SK-N-MC (cell line): ENCODE results near the gene C16orf95.

Experiments
- DNase-seq: peaks from one replicate; pipeline ENCODE4 v3.0.0-alpha.2; 2011; ENCODE audit warnings: low read depth, low spot score
- H3K27ac ChIP-seq: fragments of 200-600 bp; sonication (generic); 2 replicates; pipeline ENCODE4 v1.5.1; 2016; ENCODE audit warnings: mixed run types
- H3K36me3 ChIP-seq: fragments of 200-600 bp; sonication (generic); 2 replicates; pipeline ENCODE4 v1.6.1; 2017; ENCODE audit warnings: antibody characterized with exemption, low read length, mixed read lengths; ENCODE audit not compliant: insufficient read depth
- H3K4me3 ChIP-seq: fragments of 200-600 bp; sonication (generic); 2 replicates; pipeline ENCODE4 v1.5.1; 2016
- H3K9ac ChIP-seq: fragments of 200-600 bp; sonication (generic); 2 replicates; pipeline ENCODE4 v1.8.0; 2017; ENCODE audit warnings: mixed run types, mixed read lengths; ENCODE audit not compliant: insufficient read length
- H3K9me3 ChIP-seq: fragments of 200-600 bp; sonication (generic); 2 replicates; pipeline ENCODE4 v1.6.1; 2017; ENCODE audit warnings: low read depth, mild to moderate bottlenecking, antibody characterized with exemption, low read length, moderate library complexity, mixed read lengths
- EZH2 ChIP-seq: fragments of 200-600 bp; sonication (generic); IDR thresholded peaks from one replicate; pipeline ENCODE4 v1.6.1; 2017; ENCODE audit warnings: antibody characterized with exemption
- FOXP2 ChIP-seq: optimal IDR thresholded peaks from 2 replicates; pipeline ENCODE3; 2011; ENCODE audit warnings: mild to moderate bottlenecking, moderate library complexity; ENCODE audit not compliant: insufficient read depth; ENCODE audit errors: extremely low read length, control extremely low read depth
- POLR2AphosphoS5 ChIP-seq: IDR thresholded peaks from 2 replicates; pipeline ENCODE4 v1.6.1; 2012; ENCODE audit warnings: mild to moderate bottlenecking, low read depth, low read length, borderline replicate concordance

Gene C16orf95

GRCh38 chr16:87350031-87350430, 32.8 kb upstream of the C16orf95 start:
- Histone ChIP-seq H3K9ac (no peak overlapping the region), H3K9me3 (no peaks in the 10 kb centered on the region), H3K27ac (no peak overlapping the region), H3K36me3 (no peaks in the 10 kb centered on the region), H3K4me3 (no peak overlapping the region)
- TF ChIP-seq POLR2AphosphoS5: no peak
- TF ChIP-seq EZH2: no peak
- no peak for TF ChIP-seq FOXP2
- DNase-seq: no peak

GRCh38 chr16:87348616-87349157, 31.5 kb upstream of the C16orf95 start:
- Histone ChIP-seq H3K36me3 (no peaks in the 10 kb centered on the region), H3K4me3 (no peak overlapping the region), H3K9ac (no peak overlapping the region), H3K27ac (no peak overlapping the region), H3K9me3 (no peaks in the 10 kb centered on the region)
- TF ChIP-seq EZH2 (no peak), POLR2AphosphoS5 (no peak), FOXP2 (no peak)
- DNase-seq: no peak

GRCh38 chr16:87347932-87348615, 30.9 kb upstream of the C16orf95 start:
- TF ChIP-seq EZH2: no peak
- no peak for TF ChIP-seq FOXP2
- no peak for TF ChIP-seq POLR2AphosphoS5
- Histone ChIP-seq H3K36me3 (no peaks in the 10 kb centered on the region; the same call in 1 of the 2 replicates), H3K9ac (no peak overlapping the region), H3K27ac (no peak overlapping the region), H3K9me3 (no peaks in the 10 kb centered on the region), H3K4me3 (no peak overlapping the region)
- DNase-seq: no peak

- no peak for DNase-seq
- Histone ChIP-seq H3K36me3 (no peaks in the 10 kb centered on the region; the same call in 1 of the 2 replicates), H3K4me3 (no peak overlapping the region), H3K9ac (no peak overlapping the region), H3K27ac (no peak overlapping the region), H3K9me3 (no peaks in the 10 kb centered on the region)
- TF ChIP-seq EZH2 (no peak), POLR2AphosphoS5 (no peak), FOXP2 (no peak)
Measured at GRCh38 chr16:87346517-87347060, 29.4 kb upstream of the C16orf95 start.

- H3K36me3 ChIP-seq: no peaks in the 10 kb centered on the region; the same call in 1 of the 2 replicates
- DNase-seq: no peak
- no peak overlapping the region for H3K9ac ChIP-seq
- no peak for TF ChIP-seq EZH2
- no peak for TF ChIP-seq FOXP2
- no peak for TF ChIP-seq POLR2AphosphoS5
- no peak overlapping the region for H3K27ac ChIP-seq
- no peaks in the 10 kb centered on the region for H3K9me3 ChIP-seq
- no peak overlapping the region for H3K4me3 ChIP-seq
Measured at GRCh38 chr16:87345726-87346424, 28.7 kb upstream of the C16orf95 start.

GRCh38 chr16:87344931-87345631, 27.9 kb upstream of the C16orf95 start:
- H3K36me3 ChIP-seq: no peaks in the 10 kb centered on the region; the same call in 1 of the 2 replicates
- no peak for DNase-seq
- H3K9ac ChIP-seq: no peak overlapping the region
- H3K9me3 ChIP-seq: no peaks in the 10 kb centered on the region
- H3K27ac ChIP-seq: no peak overlapping the region
- H3K4me3 ChIP-seq: no peak overlapping the region
- no peak for TF ChIP-seq POLR2AphosphoS5
- TF ChIP-seq EZH2: no peak
- no peak for TF ChIP-seq FOXP2

- TF ChIP-seq EZH2 (no peak), FOXP2 (no peak), POLR2AphosphoS5 (no peak)
- Histone ChIP-seq H3K9me3 (no peaks in the 10 kb centered on the region), H3K36me3 (no peaks in the 10 kb centered on the region; the same call in 1 of the 2 replicates), H3K4me3 (no peak overlapping the region), H3K9ac (no peak overlapping the region), H3K27ac (no peak overlapping the region)
- DNase-seq: no peak
Measured at GRCh38 chr16:87344165-87344930, 27.2 kb upstream of the C16orf95 start.
